ENCODE data around the gene FAM222A.

DNA sequence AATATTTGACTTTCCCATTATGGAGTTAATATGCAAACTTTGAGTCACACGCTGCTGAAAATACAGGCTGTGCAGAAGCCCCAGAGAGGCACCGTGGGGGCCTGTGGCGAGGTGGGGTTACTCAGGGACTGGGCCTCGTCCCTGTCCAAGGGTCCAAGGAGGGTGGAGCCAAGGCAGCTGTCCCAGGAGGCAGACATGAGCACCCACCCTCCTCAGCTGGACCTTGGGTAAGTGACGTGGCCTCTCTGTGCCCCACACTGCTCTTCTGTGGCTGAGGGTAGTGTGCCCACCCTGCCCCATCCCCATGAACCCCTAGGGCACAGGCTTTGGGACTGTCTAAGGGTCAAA is 39.4 kb downstream of the FAM222A start:
- TF ChIP-seq POLR2A (IDR thresholded peaks at IDR 0.05; ENCODE audit: low read length) (no peak), GATA1 (IDR thresholded peaks at IDR 0.05; ENCODE audit: low read depth, low read length) (no peak)

Data from erythroblast (primary cell).